Measurements from ENCODE around the gene AK4.

DNA sequence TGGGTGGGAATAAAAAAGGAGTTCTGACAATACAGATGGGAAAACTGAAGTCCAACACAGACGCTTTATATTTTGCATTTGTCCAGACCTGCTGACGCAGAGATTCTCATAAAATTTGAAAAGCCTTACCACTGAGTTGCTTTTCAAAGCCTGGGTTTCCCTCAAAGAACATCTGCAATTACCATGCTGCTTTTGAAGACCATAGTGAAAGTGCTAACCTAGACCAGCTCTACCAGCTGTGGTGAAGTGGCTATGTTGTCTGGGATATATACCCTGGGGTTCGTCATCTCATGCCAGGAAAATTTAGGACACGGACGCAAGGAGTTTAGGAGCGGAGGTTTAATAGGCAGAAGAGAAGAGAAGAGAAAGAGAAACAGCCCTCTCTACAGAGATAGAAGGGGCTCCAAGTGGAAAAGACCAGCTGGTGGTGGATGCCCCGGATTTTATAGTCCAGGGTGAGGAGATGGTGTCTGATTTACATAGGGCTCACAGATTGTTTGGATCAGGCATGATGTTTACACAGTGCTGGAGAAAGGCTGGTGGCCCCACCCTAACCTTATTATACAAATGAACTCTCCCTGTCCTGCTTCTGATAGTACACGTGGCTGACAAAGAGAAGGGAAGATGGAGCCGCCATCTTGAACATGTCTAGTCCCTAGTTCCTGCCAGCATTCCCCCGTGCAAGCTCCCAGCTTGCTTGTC is 73.8 kb downstream of the AK4 start:
- TF ChIP-seq, protein P1, sequence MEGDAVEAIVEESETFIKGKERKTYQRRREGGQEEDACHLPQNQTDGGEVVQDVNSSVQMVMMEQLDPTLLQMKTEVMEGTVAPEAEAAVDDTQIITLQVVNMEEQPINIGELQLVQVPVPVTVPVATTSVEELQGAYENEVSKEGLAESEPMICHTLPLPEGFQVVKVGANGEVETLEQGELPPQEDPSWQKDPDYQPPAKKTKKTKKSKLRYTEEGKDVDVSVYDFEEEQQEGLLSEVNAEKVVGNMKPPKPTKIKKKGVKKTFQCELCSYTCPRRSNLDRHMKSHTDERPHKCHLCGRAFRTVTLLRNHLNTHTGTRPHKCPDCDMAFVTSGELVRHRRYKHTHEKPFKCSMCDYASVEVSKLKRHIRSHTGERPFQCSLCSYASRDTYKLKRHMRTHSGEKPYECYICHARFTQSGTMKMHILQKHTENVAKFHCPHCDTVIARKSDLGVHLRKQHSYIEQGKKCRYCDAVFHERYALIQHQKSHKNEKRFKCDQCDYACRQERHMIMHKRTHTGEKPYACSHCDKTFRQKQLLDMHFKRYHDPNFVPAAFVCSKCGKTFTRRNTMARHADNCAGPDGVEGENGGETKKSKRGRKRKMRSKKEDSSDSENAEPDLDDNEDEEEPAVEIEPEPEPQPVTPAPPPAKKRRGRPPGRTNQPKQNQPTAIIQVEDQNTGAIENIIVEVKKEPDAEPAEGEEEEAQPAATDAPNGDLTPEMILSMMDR (IDR thresholded peaks at IDR 0.05; ENCODE audit: poor library complexity): no peak
- TF ChIP-seq EZH2 (IDR thresholded peaks at IDR 0.05; ENCODE audit: borderline replicate concordance): no peak
